HG03045 (cell line): ENCODE results near the gene RAP1A.

Source experiments
- ATAC-seq: cut with Tn5 transposase; IDR thresholded peaks from one replicate; pipeline ENCODE4 v1.9.1; 2021; ENCODE audit warnings: mild to moderate bottlenecking, moderate library complexity; ENCODE audit not compliant: unreplicated experiment

RAP1A gene

DNA sequence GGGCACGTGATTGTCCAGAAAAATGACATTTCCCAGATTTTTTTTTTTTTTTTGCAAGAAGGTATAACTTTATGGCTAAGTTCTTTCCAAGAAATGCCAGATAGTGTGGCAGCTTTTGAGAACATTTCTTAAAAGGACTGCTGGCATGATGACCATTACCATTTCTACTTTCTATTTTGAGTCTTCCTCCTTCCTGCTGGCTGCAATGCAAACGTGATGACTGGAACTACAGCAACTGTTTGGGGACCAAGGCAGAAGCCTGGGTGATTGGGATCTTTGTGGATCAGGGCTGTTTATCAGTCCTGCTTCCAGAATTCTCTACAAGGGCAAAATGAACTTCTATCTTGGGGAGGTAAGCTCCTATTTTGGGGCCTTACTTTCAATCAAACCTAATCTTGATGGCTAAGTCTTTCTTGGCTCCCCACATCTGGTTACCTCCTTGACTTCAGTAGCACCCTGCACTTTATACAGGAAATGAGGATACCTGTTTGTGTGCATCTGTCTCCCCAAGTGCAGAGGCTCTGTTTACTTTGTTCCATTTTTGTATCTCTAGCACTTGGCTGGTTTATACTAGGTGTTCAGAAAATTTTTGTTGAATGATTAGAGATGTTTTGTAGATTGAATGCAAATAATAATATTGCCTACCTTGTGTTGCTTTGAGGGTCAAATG, 132.5 kb downstream of the RAP1A start:
- ATAC-seq = no peak

DNA sequence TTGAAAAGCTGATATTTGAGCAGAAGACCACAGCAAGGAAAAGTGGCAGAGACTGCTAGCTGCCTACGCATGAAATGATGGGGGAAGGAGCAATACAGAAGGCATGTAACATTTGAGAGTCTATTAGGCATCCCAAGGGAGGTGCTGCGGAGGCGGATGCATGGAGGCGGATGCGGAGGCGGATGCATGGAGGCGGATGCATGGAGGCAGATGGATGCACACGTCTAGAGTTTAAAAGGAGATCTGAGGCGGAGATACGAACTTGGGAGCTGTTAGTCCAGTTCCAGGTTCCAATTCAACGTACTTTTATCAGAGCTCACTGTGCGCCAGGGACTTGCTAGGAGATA, 135.4 kb downstream of the RAP1A start:
- peak; percentile 6 for ATAC-seq

DNA sequence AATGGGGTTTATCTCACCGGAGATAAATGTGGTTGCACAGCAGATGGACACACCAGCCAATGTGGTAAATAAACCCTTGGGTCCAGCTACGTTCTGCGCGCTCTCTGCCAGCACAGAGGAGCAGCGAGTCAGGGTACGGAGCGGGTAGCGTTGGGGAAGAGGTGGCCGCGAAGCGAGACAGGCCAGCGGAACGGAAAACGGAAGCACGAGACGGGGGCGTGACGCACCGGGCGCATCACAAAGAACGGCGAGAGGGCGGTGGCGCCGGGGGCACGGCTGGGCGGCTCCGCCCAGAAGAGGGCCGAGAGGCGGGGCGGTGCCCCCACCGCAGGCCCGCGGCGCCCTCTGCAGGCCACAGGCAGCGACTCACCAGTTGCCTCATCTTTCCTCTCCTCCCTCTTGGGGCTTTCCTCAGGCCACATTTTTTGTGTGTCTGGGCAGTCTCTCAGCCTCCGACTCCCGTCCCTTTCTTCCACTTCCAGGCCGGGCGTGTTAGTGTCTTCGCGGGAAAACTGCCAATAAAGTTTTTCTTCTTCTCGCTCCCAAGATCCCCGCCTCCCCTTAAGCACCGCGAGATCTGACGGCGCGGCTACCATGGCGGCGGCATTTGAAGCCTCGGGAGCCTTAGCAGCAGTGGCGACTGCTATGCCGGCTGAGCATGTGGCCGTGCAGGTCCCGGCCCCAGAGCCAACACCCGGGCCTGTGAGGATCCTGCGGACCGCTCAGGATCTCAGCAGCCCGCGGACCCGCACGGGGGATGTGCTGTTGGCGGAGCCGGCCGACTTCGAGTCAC, 135.9 kb downstream of the RAP1A start, which contains the start of gene DDX20:
Gene DDX20, plus strand, starts transcription at position 571 of the 793 bp plus-strand sequence. Its CDS starts 24 bp downstream, at position 595.
- ATAC-seq = peak; percentile 89

DNA sequence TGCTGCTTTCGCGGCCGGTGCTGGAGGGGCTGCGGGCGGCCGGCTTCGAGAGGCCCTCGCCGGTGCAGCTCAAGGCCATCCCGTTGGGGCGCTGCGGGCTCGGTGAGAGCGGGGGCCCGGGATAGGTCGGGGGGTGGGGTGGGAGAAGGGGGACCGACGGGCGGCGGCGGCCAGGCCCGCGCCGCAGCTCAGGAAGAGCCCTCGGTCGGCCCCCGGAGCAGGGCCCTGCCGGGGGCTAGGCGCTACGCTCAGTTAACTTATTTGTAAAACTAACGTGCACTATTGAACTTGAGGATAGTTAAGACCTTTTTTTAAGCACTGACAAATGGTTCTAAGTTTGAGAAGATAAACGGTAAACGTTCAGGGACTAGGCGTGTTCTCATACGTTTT, 136.5 kb downstream of the RAP1A start:
- no peak for ATAC-seq

DNA sequence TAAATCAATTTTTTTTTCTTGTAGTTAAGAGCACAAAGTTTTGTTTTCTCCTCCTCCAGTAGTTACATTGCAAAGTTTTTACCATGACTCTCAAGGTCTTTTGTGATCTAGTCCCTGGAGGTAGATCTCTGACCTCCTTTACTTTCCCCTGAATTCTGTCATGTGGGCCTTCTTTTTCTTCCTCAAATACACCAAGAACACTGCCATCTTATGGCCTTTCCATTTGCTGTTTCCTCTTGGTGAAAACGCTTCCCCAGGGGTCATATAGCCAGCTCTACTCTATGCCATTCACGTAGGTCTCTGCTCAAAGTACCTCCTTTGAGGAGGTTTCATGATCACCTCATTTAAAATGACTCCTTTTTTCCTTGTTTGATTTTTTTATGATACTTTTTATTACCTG, 138.8 kb downstream of the RAP1A start:
- ATAC-seq = no peak

DNA sequence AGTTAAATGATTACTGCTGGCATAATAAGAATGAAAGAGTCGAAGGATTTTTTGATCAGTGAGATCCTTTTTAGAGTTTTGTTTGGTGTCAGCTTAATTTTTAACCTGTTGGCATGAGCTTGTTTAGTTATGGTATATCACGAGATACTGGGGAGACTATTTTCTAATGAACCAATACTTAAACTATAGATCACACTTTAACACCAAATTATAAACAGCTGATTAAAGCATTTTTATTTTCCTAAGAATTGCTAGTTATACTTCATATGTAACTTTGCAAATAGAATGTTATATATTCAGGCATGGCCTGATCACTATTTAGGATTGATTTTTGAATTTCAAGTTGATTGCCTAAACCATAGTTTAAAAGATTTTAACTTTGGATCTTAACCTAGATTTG, 142.1 kb downstream of the RAP1A start:
- ATAC-seq = no peak

DNA sequence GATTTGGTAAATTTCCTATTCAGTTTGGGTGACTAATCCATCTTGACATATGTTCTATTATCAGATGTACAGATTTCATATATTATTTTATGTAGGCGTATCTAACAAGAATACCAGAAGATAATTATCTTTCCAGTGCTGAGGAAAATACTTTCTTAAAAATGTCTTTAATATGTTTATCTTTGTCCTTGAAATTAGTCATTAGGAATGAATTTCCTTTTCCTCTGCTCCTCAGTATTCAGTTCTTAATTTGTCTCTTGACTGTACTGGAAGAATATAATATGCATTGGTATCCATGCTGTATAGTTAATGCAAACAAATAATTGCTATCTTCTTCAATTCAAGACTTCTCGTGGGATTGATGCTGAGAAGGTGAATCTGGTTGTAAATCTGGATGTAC, 142.7 kb downstream of the RAP1A start:
- no peak for ATAC-seq
